SK-N-DZ (cell line): Measurements from ENCODE around the gene PANK3.
"Not testable (repeated sequence)": the region's sequence is repeated elsewhere in the genome, so short reads cannot be mapped to it uniquely, and the experiment has no call there.

Experiments
- DNase-seq: peaks from one replicate; pipeline ENCODE4 v3.0.0-alpha.2; 2015; ENCODE audit warnings: low spot score
- small RNA-seq, 2 experiments: library from RNA; depleted of rRNA; stranded (forward); fragments of <200 nt; gene quantifications; one replicate each; pipeline ENCODE3, GENCODE V24; 2014

The PANK3 gene

DNA sequence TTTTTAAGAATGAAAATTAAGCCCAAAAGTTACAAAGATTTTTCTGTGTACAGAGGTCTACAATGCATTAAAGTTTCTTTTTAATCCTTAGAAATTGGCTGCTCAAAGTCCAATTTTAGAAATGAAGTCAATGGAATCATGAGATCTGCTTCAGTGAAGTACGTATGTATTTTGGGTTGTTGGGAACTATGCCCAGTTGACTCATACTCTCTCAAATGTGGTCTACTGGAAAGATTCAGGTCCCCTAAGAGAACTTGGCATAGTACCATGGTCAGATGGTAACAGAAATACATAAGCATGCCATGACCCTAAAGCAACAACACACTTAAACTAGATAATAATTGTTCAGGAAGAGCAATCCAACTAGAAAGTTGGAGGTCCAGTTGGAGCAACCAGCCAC, 27.0 kb downstream of the PANK3 start:
- DNase-seq = no peak

DNA sequence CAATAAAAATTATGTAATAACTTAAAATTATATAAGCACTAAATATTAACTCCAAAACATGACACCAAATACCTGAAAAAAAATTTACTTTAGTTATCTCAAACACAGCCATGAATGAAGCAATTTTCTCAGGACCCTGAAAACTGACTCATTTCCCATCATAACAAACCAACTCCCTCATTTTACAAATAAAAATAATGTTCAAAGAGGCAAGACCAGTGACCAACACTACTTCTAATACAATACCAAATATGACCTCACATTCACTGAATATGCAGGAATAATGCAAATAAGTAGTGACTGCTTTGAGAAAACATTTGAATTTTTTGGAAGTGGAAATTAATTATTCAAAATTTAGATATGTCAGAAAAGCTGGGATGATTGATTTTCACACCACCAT, 28.5 kb downstream of the PANK3 start:
- DNase-seq = no peak

- no peak for DNase-seq
These were observed 29.6 kb downstream of the PANK3 start for GRCh38 chr5:168549554-168549953.

GRCh38 chr5:168537176-168537575, 42.0 kb downstream of the PANK3 start:
- DNase-seq = no peak

DNA sequence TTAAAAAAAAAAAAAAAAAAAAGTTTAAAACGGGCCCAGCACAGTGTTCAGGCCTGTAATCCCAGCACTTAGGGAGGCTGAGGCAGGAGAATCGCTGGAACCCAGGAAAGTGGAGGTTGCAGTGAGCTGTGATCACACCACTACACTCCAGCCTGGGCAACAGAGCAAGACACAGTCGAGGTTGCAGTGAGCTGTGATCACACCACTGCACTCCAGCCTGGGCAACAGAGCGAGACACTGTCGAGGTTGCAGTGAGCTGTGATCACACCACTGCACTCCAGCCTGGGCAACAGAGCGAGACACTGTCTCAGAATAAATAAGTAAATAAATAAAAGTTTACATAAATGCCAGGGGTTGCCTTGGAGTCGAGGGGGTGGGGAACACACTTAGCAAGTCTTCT, 44.8 kb downstream of the PANK3 start:
- DNase-seq = not testable (repeated sequence)

GRCh38 chr5:168531987-168532864, 46.9 kb downstream of the PANK3 start:
- DNase-seq = no peak

DNA sequence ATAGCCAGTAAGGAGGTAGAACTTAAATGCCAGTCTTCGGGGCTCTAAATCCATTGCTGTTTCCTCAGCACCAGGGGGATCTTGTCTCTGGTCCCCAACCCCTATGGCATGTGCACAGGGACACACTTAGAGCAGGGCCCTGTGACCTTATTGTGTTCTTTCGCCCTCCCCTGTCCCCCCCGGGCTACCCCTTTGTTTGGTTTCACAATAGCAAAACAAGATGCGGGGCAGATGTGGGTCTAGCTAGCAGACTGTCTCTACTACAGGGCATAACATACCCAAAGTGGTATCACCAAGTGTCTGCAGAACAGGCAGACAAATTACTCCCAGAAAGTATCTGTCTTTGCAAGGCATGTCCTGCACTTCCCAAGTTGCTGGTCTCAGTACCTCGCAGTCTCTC, 48.0 kb downstream of the PANK3 start:
- no peak for DNase-seq

DNA sequence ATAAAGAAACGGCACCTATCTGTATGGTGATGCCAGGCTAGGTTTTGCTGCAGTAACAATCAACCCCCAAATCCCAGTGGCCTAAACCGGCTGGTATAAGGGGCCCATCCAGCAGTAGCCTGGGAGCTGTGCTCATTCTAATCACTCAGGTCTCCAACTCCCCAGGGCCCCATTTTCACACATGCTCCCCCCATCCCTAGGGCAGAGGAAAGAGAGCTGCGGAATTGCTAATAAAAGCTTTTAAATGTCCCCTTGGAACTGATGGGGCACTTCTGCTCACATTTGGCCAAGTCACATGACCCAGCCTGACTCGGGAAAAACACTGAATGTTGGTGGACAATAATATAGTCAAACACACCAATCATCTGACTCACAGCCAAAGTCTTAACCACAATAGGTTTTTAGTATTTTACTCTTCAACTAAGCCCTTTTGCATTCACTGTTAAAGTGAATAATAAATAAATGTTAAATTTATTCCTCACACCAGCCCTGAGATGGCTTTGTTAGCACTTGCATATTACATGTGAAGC, 48.5 kb downstream of the PANK3 start:
- DNase-seq = no peak

- peak; percentile 17 for DNase-seq
These were observed 49.6 kb downstream of the PANK3 start for GRCh38 chr5:168529374-168530234.

GRCh38 chr5:168528521-168529373, 50.4 kb downstream of the PANK3 start, which contains the start of gene FBLL1:
TSS of gene FBLL1 (plus strand) at chr5:168529305. CDS start at chr5:168529505, 200 bp downstream.
- peak; percentile 80 for DNase-seq

DNA sequence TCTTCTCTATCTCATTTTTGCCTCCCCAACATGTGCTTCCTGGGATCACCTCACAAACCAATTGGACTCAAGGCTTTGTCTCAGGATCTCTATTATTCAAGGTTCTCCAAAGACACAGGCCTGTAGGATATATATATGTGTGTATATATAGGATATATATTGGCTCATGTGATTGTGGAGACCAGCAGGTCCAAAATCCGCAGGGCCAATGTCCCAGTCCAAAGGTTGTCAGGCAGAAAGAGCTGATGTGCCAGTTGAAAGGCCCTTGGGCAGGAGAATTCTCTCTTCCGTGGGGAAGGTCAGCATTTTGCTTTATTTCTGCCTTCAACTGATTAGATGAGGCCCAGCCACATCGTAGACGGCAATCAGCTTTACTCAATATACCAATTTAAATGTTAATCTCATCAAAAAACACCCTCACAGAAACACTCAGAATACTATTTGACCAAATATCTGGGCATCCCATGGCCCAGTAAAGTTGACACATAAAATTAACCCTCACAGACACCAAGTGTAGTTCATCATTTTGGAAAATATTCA, 51.3 kb downstream of the PANK3 start:
- DNase-seq = no peak

DNA sequence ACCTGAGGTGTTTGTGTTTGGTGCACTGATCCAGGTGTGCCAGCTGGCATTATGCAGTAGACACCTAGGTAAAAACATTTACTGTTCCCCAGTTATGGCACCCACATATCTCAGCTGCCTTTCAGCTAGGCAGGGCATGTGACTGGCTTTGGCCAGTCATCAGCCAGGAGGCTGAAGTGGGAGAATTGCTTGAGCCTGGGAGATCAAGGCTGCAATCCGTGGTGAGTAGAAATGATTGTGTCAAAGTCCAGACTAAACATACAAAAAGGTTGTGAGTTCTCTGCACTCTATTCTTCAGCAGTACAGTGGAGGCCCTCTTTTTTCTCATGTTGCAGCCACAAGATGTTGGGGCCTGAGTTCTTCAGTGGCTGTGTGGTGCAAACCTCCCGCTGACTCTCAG, 53.3 kb downstream of the PANK3 start:
- DNase-seq = no peak

DNA sequence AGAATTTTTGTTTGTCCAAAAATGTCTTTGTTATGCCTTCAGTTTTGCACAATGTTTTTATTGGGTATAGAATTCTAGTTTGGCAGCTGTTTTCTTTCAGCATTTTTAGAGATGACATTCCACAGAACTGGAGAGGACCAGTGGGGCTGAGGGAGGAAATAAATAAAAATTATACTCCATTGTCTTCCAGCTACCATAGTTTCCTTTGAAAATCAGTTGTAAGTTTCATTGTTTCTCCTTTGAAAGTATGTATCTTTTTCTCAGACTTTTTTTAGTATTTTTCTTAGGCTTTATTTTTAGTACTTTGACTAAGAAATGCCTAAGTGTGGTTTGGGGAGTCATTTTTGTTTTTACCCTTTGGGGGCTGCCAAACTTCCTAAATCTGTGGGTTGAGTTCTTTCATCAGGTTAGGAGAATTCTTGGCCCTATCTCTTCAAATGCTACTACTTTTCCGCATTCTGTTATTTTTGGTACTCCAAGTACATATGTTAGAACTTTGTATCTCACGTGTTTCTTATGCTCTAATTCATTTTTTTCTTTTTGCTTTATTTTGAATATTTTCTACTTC, 65.2 kb downstream of the PANK3 start:
- DNase-seq = no peak

- no peak for DNase-seq
These were observed 76.5 kb downstream of the PANK3 start for GRCh38 chr5:168502563-168503237.

Small RNA genes lying within 50 kb of the gene (small RNA-seq; reads per million reads assigned to genes)
- 0.31 to 0.34 reads per million in 2 experiments for gene MIR103A1
